Right renal cortex interstitium (tissue), 3 donors: Measurements from ENCODE around the gene TIPRL. TPM values are rescaled to one million over a fixed set of nuclear protein-coding genes. Genes with fewer than 3 reads are reported as not detected.
"Not testable (repeated sequence)": the region's sequence is repeated elsewhere in the genome, so short reads cannot be mapped to it uniquely, and the experiment has no call there.

Source experiments
- DNase-seq, 3 donors: peaks; one replicate each; pipeline ENCODE4 v3.0.0-alpha.2; 2013; ENCODE audit warnings: low read depth in 3 of 3, low spot score in 2 of 3
- polyA plus RNA-seq, 3 donors: library from polyadenylated mRNA; unstranded; fragments of 120-200 nt; gene quantifications; one replicate each; pipeline ENCODE4 v1.2.1, GENCODE V29; 2013; ENCODE audit not compliant: insufficient read length in 3 of 3

The TIPRL gene
- polyA plus RNA-seq, 3 donors = 49.4 to 59.5 (median 51.0) TPM

GRCh38 chr1:168157638-168158037 lies 21.1 kb upstream of the TIPRL start:
- DNase-seq = no peak

GRCh38 chr1:168159251-168159650 lies 19.5 kb upstream of the TIPRL start:
- DNase-seq = no peak

- no peak for DNase-seq
These were observed 18.8 kb upstream of the TIPRL start for GRCh38 chr1:168159979-168160378.

- no peak for DNase-seq
These were observed 17.3 kb upstream of the TIPRL start for GRCh38 chr1:168161459-168161858.

GRCh38 chr1:168163670-168164069 lies 15.1 kb upstream of the TIPRL start:
- no peak for DNase-seq

- DNase-seq = no peak
These were observed 14.0 kb upstream of the TIPRL start for GRCh38 chr1:168164771-168165170.

- no peak for DNase-seq
These were observed 11.0 kb upstream of the TIPRL start for GRCh38 chr1:168167806-168168205.

- no peak for DNase-seq
These were observed 7.9 kb upstream of the TIPRL start for GRCh38 chr1:168170564-168171508.

- DNase-seq = no peak
These were observed 6.4 kb upstream of the TIPRL start for GRCh38 chr1:168172250-168172915.

GRCh38 chr1:168178227-168178637 lies 530 bp upstream of the TIPRL start:
- DNase-seq = no peak

GRCh38 chr1:168179438-168180147 lies 831 bp downstream of the TIPRL start:
- DNase-seq = peak in 1 of 3 donors; percentile 3

GRCh38 chr1:168180148-168180524 lies 1.4 kb downstream of the TIPRL start:
- peak in 1 of 3 donors; percentile 3 for DNase-seq

- not testable (repeated sequence) for DNase-seq
These were observed 2.4 kb downstream of the TIPRL start for GRCh38 chr1:168181063-168181720.

GRCh38 chr1:168187177-168187576 lies 8.4 kb downstream of the TIPRL start:
- DNase-seq = no peak

- no peak for DNase-seq
These were observed 11.6 kb downstream of the TIPRL start for GRCh38 chr1:168190403-168190802.

GRCh38 chr1:168195199-168196135 lies 16.7 kb downstream of the TIPRL start:
- no peak for DNase-seq

- DNase-seq = no peak
These were observed 20.3 kb downstream of the TIPRL start for GRCh38 chr1:168199056-168199455.

GRCh38 chr1:168202941-168203654 lies 24.3 kb downstream of the TIPRL start:
- no peak for DNase-seq

- DNase-seq = no peak
These were observed 27.3 kb downstream of the TIPRL start for GRCh38 chr1:168206111-168206510.
